ENCODE results near the gene DGKE.

DNA sequence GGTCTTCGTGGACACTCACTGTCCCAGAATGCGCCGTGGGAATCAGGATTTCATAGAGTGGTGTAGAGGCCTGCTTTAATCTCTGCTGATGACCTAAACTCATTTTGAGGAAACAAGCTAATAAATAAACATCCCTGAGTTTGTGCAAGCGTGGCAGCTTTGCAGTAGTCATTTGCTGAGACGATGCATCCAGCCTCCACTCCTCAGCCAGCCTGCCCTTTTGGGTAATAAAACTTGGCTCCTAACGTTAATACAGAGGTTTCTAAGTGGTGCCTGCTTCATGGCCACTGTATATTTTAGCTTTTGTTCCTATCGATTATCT is 1.3 kb downstream of the DGKE start:
- TF ChIP-seq, protein P1, sequence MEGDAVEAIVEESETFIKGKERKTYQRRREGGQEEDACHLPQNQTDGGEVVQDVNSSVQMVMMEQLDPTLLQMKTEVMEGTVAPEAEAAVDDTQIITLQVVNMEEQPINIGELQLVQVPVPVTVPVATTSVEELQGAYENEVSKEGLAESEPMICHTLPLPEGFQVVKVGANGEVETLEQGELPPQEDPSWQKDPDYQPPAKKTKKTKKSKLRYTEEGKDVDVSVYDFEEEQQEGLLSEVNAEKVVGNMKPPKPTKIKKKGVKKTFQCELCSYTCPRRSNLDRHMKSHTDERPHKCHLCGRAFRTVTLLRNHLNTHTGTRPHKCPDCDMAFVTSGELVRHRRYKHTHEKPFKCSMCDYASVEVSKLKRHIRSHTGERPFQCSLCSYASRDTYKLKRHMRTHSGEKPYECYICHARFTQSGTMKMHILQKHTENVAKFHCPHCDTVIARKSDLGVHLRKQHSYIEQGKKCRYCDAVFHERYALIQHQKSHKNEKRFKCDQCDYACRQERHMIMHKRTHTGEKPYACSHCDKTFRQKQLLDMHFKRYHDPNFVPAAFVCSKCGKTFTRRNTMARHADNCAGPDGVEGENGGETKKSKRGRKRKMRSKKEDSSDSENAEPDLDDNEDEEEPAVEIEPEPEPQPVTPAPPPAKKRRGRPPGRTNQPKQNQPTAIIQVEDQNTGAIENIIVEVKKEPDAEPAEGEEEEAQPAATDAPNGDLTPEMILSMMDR (IDR thresholded peaks at IDR 0.05; ENCODE audit: insufficient read depth, low read length, poor library complexity, severe bottlenecking), result no peak
- no peak for TF ChIP-seq EZH2phosphoT487 (conservative IDR thresholded peaks at IDR 0.05; ENCODE audit: low read length)
